Neural progenitor cell (in vitro differentiated cells): ENCODE results near the gene MT1M. TPM values are rescaled to one million over a fixed set of nuclear protein-coding genes. Genes with fewer than 3 reads are reported as not detected.

Experiments used
- DNase-seq: peaks from one replicate; pipeline ENCODE4 v3.0.0-alpha.2; 2016; ENCODE audit warnings: low spot score
- H2AFZ ChIP-seq: fragments of 200-600 bp; sonication (generic); replicated peaks from 2 replicates; pipeline ENCODE4 v1.6.1; 2016; ENCODE audit warnings: antibody characterized with exemption
- H3F3A ChIP-seq: fragments of 200-600 bp; sonication (generic); 2 replicates; pipeline ENCODE4 v1.6.1; 2016; ENCODE audit warnings: antibody characterized with exemption, low read depth
- H3K27ac ChIP-seq: fragments of 200-600 bp; sonication (generic); 2 replicates; pipeline ENCODE4 v1.5.1; 2016; ENCODE audit warnings: mild to moderate bottlenecking
- H3K27me3 ChIP-seq: fragments of 200-600 bp; sonication (generic); 2 replicates; pipeline ENCODE4 v1.6.1; 2016; ENCODE audit warnings: mild to moderate bottlenecking, moderate library complexity
- H3K36me3 ChIP-seq: fragments of 200-600 bp; sonication (generic); 2 replicates; pipeline ENCODE4 v1.5.1; 2016
- H3K4me1 ChIP-seq: fragments of 200-600 bp; sonication (generic); 2 replicates; pipeline ENCODE4 v1.6.1; 2016; ENCODE audit warnings: mixed run types
- H3K4me2 ChIP-seq: fragments of 200-600 bp; sonication (generic); 2 replicates; pipeline ENCODE4 v1.6.1; 2016
- H3K4me3 ChIP-seq: fragments of 200-600 bp; sonication (generic); 2 replicates; pipeline ENCODE4 v1.5.1; 2016
- H3K79me2 ChIP-seq: fragments of 200-600 bp; sonication (generic); 2 replicates; pipeline ENCODE4 v1.6.1; 2016; ENCODE audit warnings: low read depth
- H3K9ac ChIP-seq: fragments of 200-600 bp; sonication (generic); 2 replicates; pipeline ENCODE4 v1.6.1; 2016
- H3K9me3 ChIP-seq: fragments of 200-600 bp; sonication (generic); 2 replicates; pipeline ENCODE4 v1.5.1; 2016; ENCODE audit warnings: low read depth
- H4K20me1 ChIP-seq: fragments of 200-600 bp; sonication (generic); 2 replicates; pipeline ENCODE4 v1.6.1; 2016; ENCODE audit warnings: low read depth
- H3K27ac Mint-ChIP-seq: 3 replicates; pipeline ENCODE4 v1.8.0; 2021; ENCODE audit warnings: mixed read lengths
- H3K27me3 Mint-ChIP-seq: 2 replicates; pipeline ENCODE4 v1.8.0; 2022; ENCODE audit warnings: low read depth, mild to moderate bottlenecking, inconsistent platforms, moderate library complexity, mixed read lengths; ENCODE audit not compliant: insufficient read depth
- H3K36me3 Mint-ChIP-seq: 3 replicates; pipeline ENCODE4 v1.8.0; 2021; ENCODE audit warnings: mixed read lengths
- H3K4me1 Mint-ChIP-seq: 3 replicates; pipeline ENCODE4 v1.8.0; 2021; ENCODE audit warnings: mixed read lengths
- H3K4me3 Mint-ChIP-seq: 3 replicates; pipeline ENCODE4 v1.8.0; 2021; ENCODE audit warnings: mild to moderate bottlenecking, moderate library complexity, mixed read lengths
- H3K9me3 Mint-ChIP-seq: 3 replicates; pipeline ENCODE4 v1.8.0; 2020; ENCODE audit warnings: mixed read lengths
- EZH2 ChIP-seq: fragments of 200-600 bp; sonication (generic); IDR thresholded peaks from 2 replicates; pipeline ENCODE4 v1.6.1; 2017; ENCODE audit warnings: antibody characterized with exemption, mild to moderate bottlenecking, moderate library complexity
- EZH2phosphoT487 ChIP-seq: fragments of 200-600 bp; sonication (generic); IDR thresholded peaks from 2 replicates; pipeline ENCODE4 v1.6.1; 2017; ENCODE audit warnings: antibody characterized with exemption
- total RNA-seq: library from RNA; depleted of rRNA; stranded (reverse); fragments of >200 nt; gene quantifications from 2 replicates; pipeline ENCODE4 v1.2.3, GENCODE V29; 2015; ENCODE audit warnings: low replicate concordance
- TF ChIP-seq, protein P1 (sequence below): fragments of 200-600 bp; sonication (generic); IDR thresholded peaks from 2 replicates; pipeline ENCODE4 v1.5.1; 2017; ENCODE audit warnings: antibody characterized with exemption, mild to moderate bottlenecking

MT1M gene
- total RNA-seq, 1 donor from 2014 or later = not detected

DNA sequence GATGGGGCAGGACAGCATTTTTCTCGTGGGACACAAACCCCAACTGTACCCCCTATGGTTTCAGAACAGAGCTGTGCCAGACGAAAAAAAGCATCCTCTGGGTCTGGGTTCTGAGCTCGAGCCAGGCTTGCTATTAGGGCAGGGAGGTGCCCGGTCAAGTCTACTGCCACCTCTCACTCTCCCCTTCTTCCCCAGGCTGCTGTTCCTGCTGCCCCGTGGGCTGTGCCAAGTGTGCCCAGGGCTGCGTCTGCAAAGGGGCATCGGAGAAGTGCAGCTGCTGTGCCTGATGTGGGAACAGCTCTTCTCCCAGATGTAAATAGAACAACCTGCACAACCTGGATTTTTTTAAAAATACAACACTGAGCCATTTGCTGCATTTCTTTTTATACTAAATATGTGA, 5.8 kb upstream of the MT1M start:
- Mint-ChIP-seq H3K36me3 (no peaks in the 10 kb centered on the region), H3K4me3 (no peak overlapping the region), H3K4me1 (peaks cover 14% of the 10 kb centered on the region), H3K27me3 (peaks cover 68% of the 10 kb centered on the region), H3K27ac (no peak overlapping the region), H3K9me3 (no peaks in the 10 kb centered on the region)
- Histone ChIP-seq H3K36me3 (no peaks in the 10 kb centered on the region), H2AFZ (no peak overlapping the region), H3K4me1 (no peaks in the 10 kb centered on the region), H3K4me2 (no peak overlapping the region), H3K4me3 (no peak overlapping the region), H3K27ac (no peak overlapping the region), H3K79me2 (no peaks in the 10 kb centered on the region), H3K9ac (no peak overlapping the region), H3K27me3 (peaks cover 100% of the 10 kb centered on the region), H4K20me1 (peaks cover 40% of the 10 kb centered on the region), H3K9me3 (no peaks in the 10 kb centered on the region), H3F3A (peaks cover 6% of the 10 kb centered on the region)
- TF ChIP-seq, protein P1, sequence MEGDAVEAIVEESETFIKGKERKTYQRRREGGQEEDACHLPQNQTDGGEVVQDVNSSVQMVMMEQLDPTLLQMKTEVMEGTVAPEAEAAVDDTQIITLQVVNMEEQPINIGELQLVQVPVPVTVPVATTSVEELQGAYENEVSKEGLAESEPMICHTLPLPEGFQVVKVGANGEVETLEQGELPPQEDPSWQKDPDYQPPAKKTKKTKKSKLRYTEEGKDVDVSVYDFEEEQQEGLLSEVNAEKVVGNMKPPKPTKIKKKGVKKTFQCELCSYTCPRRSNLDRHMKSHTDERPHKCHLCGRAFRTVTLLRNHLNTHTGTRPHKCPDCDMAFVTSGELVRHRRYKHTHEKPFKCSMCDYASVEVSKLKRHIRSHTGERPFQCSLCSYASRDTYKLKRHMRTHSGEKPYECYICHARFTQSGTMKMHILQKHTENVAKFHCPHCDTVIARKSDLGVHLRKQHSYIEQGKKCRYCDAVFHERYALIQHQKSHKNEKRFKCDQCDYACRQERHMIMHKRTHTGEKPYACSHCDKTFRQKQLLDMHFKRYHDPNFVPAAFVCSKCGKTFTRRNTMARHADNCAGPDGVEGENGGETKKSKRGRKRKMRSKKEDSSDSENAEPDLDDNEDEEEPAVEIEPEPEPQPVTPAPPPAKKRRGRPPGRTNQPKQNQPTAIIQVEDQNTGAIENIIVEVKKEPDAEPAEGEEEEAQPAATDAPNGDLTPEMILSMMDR = no peak
- TF ChIP-seq EZH2 (no peak), EZH2phosphoT487 (no peak)
- DNase-seq = no peak

DNA sequence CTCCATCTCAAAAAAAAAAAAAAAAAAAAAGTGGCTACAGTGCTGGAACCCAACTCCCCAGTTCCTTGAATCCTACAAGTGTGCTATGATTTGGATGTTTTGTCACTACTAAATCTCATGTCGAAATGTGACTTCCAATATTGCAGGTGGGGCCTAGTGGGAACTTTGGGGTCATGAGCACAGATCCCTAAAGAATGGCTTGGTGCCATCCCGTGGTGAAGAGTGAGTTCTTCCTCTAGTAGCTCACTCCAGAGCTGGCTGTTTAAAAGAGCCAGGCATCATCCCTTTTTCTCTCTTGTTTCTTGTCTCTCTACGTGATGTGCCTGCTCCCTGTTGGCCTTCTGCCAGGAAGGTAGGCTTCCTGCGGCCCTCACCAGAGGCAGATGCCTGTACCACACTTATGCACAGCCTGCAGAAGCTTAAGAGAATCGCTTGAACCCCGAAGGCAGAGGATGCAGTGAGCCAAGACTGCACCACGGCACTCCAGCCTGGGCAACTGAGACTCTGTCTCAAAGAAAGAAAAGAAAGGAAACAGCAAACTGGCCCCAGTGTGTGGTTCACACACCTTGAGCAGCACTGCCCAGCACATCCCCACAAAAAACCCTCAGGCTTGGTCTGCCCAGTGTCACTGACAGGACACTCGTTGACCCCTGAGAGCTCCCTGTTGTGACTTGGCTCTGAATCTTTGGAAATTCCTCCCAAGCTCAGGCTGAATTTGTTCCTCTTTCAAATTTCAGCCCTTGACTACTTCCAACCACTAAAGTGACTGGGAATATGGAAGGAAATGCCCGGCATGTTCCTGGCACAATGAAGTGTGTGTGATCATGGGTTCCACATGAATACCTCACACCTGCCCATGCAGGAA, 3.7 kb upstream of the MT1M start:
- H3K36me3 ChIP-seq = no peaks in the 10 kb centered on the region
- H3K4me1 Mint-ChIP-seq = peaks cover 19% of the 10 kb centered on the region
- peaks cover 100% of the 10 kb centered on the region for H3K27me3 ChIP-seq
- no peaks in the 10 kb centered on the region for H3K79me2 ChIP-seq
- no peak overlapping the region for H3K4me3 ChIP-seq
- H3K4me3 Mint-ChIP-seq = no peak overlapping the region
- no peak overlapping the region for H3K27ac Mint-ChIP-seq
- H3K4me2 ChIP-seq = no peak overlapping the region
- no peaks in the 10 kb centered on the region for H3K9me3 Mint-ChIP-seq
- H3K27me3 Mint-ChIP-seq = peaks cover 80% of the 10 kb centered on the region
- H3K36me3 Mint-ChIP-seq = no peaks in the 10 kb centered on the region
- H3F3A ChIP-seq = peaks cover 6% of the 10 kb centered on the region
- no peaks in the 10 kb centered on the region for H3K9me3 ChIP-seq
- no peak overlapping the region for H2AFZ ChIP-seq
- H3K27ac ChIP-seq = no peak overlapping the region
- no peak for DNase-seq
- TF ChIP-seq EZH2phosphoT487 = no peak
- no peak for TF ChIP-seq EZH2
- TF ChIP-seq, protein P1 = no peak
- no peak overlapping the region for H3K9ac ChIP-seq
- peaks cover 52% of the 10 kb centered on the region for H4K20me1 ChIP-seq
- peaks cover 9% of the 10 kb centered on the region for H3K4me1 ChIP-seq

DNA sequence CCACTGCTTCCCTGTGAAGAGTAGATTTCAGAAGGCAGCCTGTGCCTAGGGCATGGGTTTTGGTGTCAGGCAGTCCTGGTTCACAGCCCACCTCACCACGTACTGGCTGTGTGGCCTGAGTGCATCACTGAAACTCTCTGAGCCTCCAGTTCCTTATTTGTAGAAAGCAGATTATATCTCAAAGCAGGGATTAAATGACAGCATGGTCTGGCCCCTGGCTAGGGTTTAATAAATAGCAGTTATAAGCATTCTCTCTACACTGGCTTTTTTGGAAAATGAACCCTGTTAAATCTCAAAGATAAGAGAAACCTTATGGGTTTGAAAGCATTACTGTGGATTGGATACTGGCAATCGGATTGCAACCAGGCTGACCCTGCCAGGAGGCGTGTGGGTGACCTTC, 2.9 kb upstream of the MT1M start:
- Histone ChIP-seq H4K20me1 (peaks cover 61% of the 10 kb centered on the region), H3F3A (peaks cover 6% of the 10 kb centered on the region), H3K4me2 (no peak overlapping the region), H3K27ac (no peak overlapping the region), H3K79me2 (no peaks in the 10 kb centered on the region), H3K36me3 (no peaks in the 10 kb centered on the region), H3K9me3 (no peaks in the 10 kb centered on the region), H2AFZ (no peak overlapping the region), H3K4me3 (no peak overlapping the region), H3K9ac (no peak overlapping the region), H3K27me3 (peaks cover 100% of the 10 kb centered on the region), H3K4me1 (peaks cover 9% of the 10 kb centered on the region)
- DNase-seq = no peak
- Mint-ChIP-seq H3K4me1 (peaks cover 19% of the 10 kb centered on the region), H3K4me3 (no peak overlapping the region), H3K27ac (no peak overlapping the region), H3K9me3 (no peaks in the 10 kb centered on the region), H3K27me3 (peaks cover 85% of the 10 kb centered on the region), H3K36me3 (no peaks in the 10 kb centered on the region)
- TF ChIP-seq EZH2phosphoT487 (no peak), EZH2 (no peak)
- TF ChIP-seq, protein P1 = no peak
